CD14-positive monocyte (primary cell): Measurements from ENCODE around the gene CYP4V2. TPM values are rescaled to one million over a fixed set of nuclear protein-coding genes. Genes with fewer than 3 reads are reported as not detected.

ENCODE experiments used
- DNase-seq, 3 donors: peaks; one replicate each; pipeline ENCODE4 v3.0.0-alpha.2; 2011 to 2022
- H2AFZ ChIP-seq: 2 replicates; pipeline ENCODE4 v1.6.0; 2012; ENCODE audit warnings: mild to moderate bottlenecking, low read depth, low read length, inconsistent platforms; ENCODE audit not compliant: insufficient read depth, poor library complexity, severe bottlenecking
- H3K27ac ChIP-seq, 2 donors: 1 replicate in 1 of 2; 2 replicates in 1 of 2; pipeline ENCODE4 v1.5.1; 2012 to 2013; ENCODE audit warnings: low read length in 2 of 2, control low read depth in 1 of 2, inconsistent platforms in 1 of 2, low read depth in 1 of 2, mild to moderate bottlenecking in 1 of 2
- H3K27me3 ChIP-seq, 2 donors: one replicate each; pipeline versions ENCODE4 v1.6.0 to v1.6.1; 2011 to 2013; ENCODE audit warnings: low read length in 2 of 2; ENCODE audit not compliant: control insufficient read depth in 2 of 2, insufficient read depth in 2 of 2
- H3K36me3 ChIP-seq, 2 donors: replicated peaks in 1 of 2; 1 replicate in 1 of 2; 2 replicates in 1 of 2; pipeline versions ENCODE4 v1.5.1 to v1.6.1; 2012 to 2013; ENCODE audit warnings: low read length in 2 of 2, control low read depth in 1 of 2, inconsistent platforms in 1 of 2, mild to moderate bottlenecking in 1 of 2; ENCODE audit not compliant: insufficient read depth in 2 of 2, control insufficient read depth in 1 of 2
- H3K4me1 ChIP-seq, 2 donors: 1 replicate in 1 of 2; 2 replicates in 1 of 2; pipeline versions ENCODE4 v1.5.1 to v1.6.1; 2012 to 2013; ENCODE audit warnings: low read length in 2 of 2, control low read depth in 1 of 2, inconsistent platforms in 1 of 2, mild to moderate bottlenecking in 1 of 2, moderate library complexity in 1 of 2; ENCODE audit not compliant: insufficient read depth in 2 of 2, control insufficient read depth in 1 of 2
- H3K4me2 ChIP-seq: replicated peaks from 2 replicates; pipeline ENCODE3; 2012; ENCODE audit warnings: low read length, moderate library complexity, mild to moderate bottlenecking; ENCODE audit not compliant: poor library complexity, severe bottlenecking; ENCODE audit errors: extremely low read depth
- H3K4me3 ChIP-seq, 3 experiments: fragments of 200-600 bp in 1 of 3; sonication (generic) in 1 of 3; replicated peaks in 1 of 3; 1 replicate in 2 of 3; 2 replicates in 1 of 3; pipeline ENCODE4 v1.5.1; 2011 to 2013; ENCODE audit warnings: low read length in 3 of 3, mild to moderate bottlenecking in 3 of 3, control low read depth in 2 of 3, low read depth in 2 of 3, inconsistent platforms in 1 of 3, moderate library complexity in 1 of 3
- H3K79me2 ChIP-seq: 2 replicates; pipeline ENCODE4 v1.6.0; 2012; ENCODE audit warnings: mild to moderate bottlenecking, control low read depth, inconsistent platforms, low read length, moderate library complexity; ENCODE audit not compliant: insufficient read depth
- H3K9ac ChIP-seq: 2 replicates; pipeline ENCODE4 v1.6.0; 2017; ENCODE audit warnings: low read length, mild to moderate bottlenecking; ENCODE audit not compliant: insufficient read depth, poor library complexity, severe bottlenecking
- H3K9me3 ChIP-seq, 2 donors: replicated peaks in 1 of 2; 1 replicate in 1 of 2; 2 replicates in 1 of 2; pipeline versions ENCODE4 v1.5.1 to v1.6.1; 2012 to 2013; ENCODE audit warnings: low read length in 2 of 2, control low read depth in 1 of 2; ENCODE audit not compliant: control insufficient read depth in 1 of 2, insufficient read depth in 1 of 2
- H4K20me1 ChIP-seq: 2 replicates; pipeline ENCODE4 v1.6.0; 2012; ENCODE audit warnings: mild to moderate bottlenecking, low read length, control low read depth, moderate library complexity; ENCODE audit not compliant: insufficient read depth
- H3K27ac Mint-ChIP-seq, 7 donors: one replicate each; pipeline ENCODE4 v1.8.0; 2020; ENCODE audit warnings: mild to moderate bottlenecking in 7 of 7, mixed read lengths in 7 of 7, moderate library complexity in 6 of 7, inconsistent platforms in 2 of 7
- H3K27me3 Mint-ChIP-seq, 3 donors: one replicate each; pipeline ENCODE4 v1.8.0; 2021 to 2022; ENCODE audit warnings: low read depth in 3 of 3, mild to moderate bottlenecking in 3 of 3, mixed read lengths in 3 of 3, moderate library complexity in 3 of 3, inconsistent platforms in 1 of 3
- H3K36me3 Mint-ChIP-seq, 2 donors: one replicate each; pipeline ENCODE4 v1.8.0; 2020; ENCODE audit warnings: mixed read lengths in 2 of 2, inconsistent platforms in 1 of 2, mild to moderate bottlenecking in 1 of 2
- H3K4me1 Mint-ChIP-seq: one replicate; pipeline ENCODE4 v1.8.0; 2020; ENCODE audit warnings: mild to moderate bottlenecking, mixed read lengths
- H3K4me3 Mint-ChIP-seq, 2 donors: one replicate each; pipeline ENCODE4 v1.8.0; 2020; ENCODE audit warnings: mild to moderate bottlenecking in 2 of 2, mixed read lengths in 2 of 2, moderate library complexity in 1 of 2
- H3K9me3 Mint-ChIP-seq, 7 donors: one replicate each; pipeline ENCODE4 v1.8.0; 2020 to 2022; ENCODE audit warnings: mixed read lengths in 7 of 7, mild to moderate bottlenecking in 6 of 7, moderate library complexity in 6 of 7, inconsistent platforms in 2 of 7
- CTCF ChIP-seq: fragments of 200-600 bp; IDR thresholded peaks from one replicate; pipeline ENCODE4 v1.8.0; 2022; ENCODE audit warnings: antibody characterized with exemption, mild to moderate bottlenecking
- WGBS: methylation state at CpG from one replicate; pipeline ENCODE4 v1.1.5; 2013; ENCODE audit warnings: missing lambda C conversion rate; ENCODE audit not compliant: insufficient coverage; 5-methylcytosine and 5-hydroxymethylcytosine counted together
- intact Hi-C, 2 donors: fragments of 100-400 bp; cut with micrococcal nuclease; formaldehyde crosslinking; loops; one replicate each; pipeline versions ENCODE4 v1.15.0 to v1.15.1; 2023
- polyA plus RNA-seq, 3 donors: library from polyadenylated mRNA; depleted of rRNA in 1 of 3; unstranded in 2 of 3; stranded (reverse) in 1 of 3; fragments of 300-500 nt in 2 of 3; fragments of >200 nt in 1 of 3; fragmentation: Illumina TruSeq in 2 of 3; gene quantifications; 1 replicate in 2 of 3; 2 replicates in 1 of 3; pipeline ENCODE4 v1.2.3, GENCODE V29; 2012 to 2021

The CYP4V2 gene
- polyA plus RNA-seq, 3 donors, result 6.3 to 10.5 (median 6.3) TPM

- no peaks in the 10 kb centered on the region for H3K4me1 Mint-ChIP-seq
- DNase-seq, result no peak
- Histone ChIP-seq H3K4me1 (no peaks in the 10 kb centered on the region), H3K9me3 (peaks cover 13 to 15% of the 10 kb centered on the region in 2 donors), H3K9ac (no peak overlapping the region), H3K27me3 (no peaks in the 10 kb centered on the region), H3K4me2 (no peak overlapping the region), H3K4me3 (no peak overlapping the region), H3K27ac (no peak overlapping the region), H3K36me3 (no peaks in the 10 kb centered on the region), H3K79me2 (no peaks in the 10 kb centered on the region), H4K20me1 (no peaks in the 10 kb centered on the region), H2AFZ (no peak overlapping the region)
- no CpG with 5 or more reads among the region's 2 CpGs for WGBS
- H3K9me3 Mint-ChIP-seq, result peaks cover 6 to 21% (median 15%) of the 10 kb centered on the region in 7 donors
- intact Hi-C loops, result no loop called here
- no peaks in the 10 kb centered on the region for H3K36me3 Mint-ChIP-seq
- peaks cover 0 to 1% (median 0%) of the 10 kb centered on the region in 3 donors for H3K27me3 Mint-ChIP-seq
- no peak for TF ChIP-seq CTCF
- H3K4me3 Mint-ChIP-seq, result no peak overlapping the region
- no peak overlapping the region for H3K27ac Mint-ChIP-seq
Observed at GRCh38 chr4:186228514-186228894, 37.1 kb downstream of the CYP4V2 start.

GRCh38 chr4:186234367-186234766 is 43.0 kb downstream of the CYP4V2 start:
- Histone ChIP-seq H3K4me2 (no peak overlapping the region), H2AFZ (no peak overlapping the region), H3K9ac (no peak overlapping the region), H3K27ac (no peak overlapping the region), H3K79me2 (no peaks in the 10 kb centered on the region), H3K36me3 (no peaks in the 10 kb centered on the region), H3K4me3 (no peak overlapping the region), H3K27me3 (no peaks in the 10 kb centered on the region), H3K4me1 (no peaks in the 10 kb centered on the region), H4K20me1 (no peaks in the 10 kb centered on the region), H3K9me3 (no peaks in the 10 kb centered on the region)
- H3K4me1 Mint-ChIP-seq, result no peaks in the 10 kb centered on the region
- H3K27ac Mint-ChIP-seq, result no peak overlapping the region
- TF ChIP-seq CTCF, result no peak
- no peak overlapping the region for H3K4me3 Mint-ChIP-seq
- no peaks in the 10 kb centered on the region for H3K36me3 Mint-ChIP-seq
- H3K9me3 Mint-ChIP-seq, result no peaks in the 10 kb centered on the region
- intact Hi-C loops, result no loop called here
- WGBS, result 78% methylated on average over 2 of the region's 2 CpGs
- DNase-seq, result no peak
- H3K27me3 Mint-ChIP-seq, result no peaks in the 10 kb centered on the region
